HuH-7.5 (cell line): ENCODE results near the gene NAB1.
A peak's percentile ranks its signal among the peaks of the same experiment; 100 is the strongest.
"Not testable (repeated sequence)": the region's sequence is repeated elsewhere in the genome, so short reads cannot be mapped to it uniquely, and the experiment has no call there.

Experiments used
- DNase-seq: peaks from one replicate; pipeline ENCODE4 v3.0.0; 2011; ENCODE audit warnings: low spot score

NAB1 gene

GRCh38 chr2:190674966-190675650 is 26.2 kb downstream of the NAB1 start:
- no peak for DNase-seq

- no peak for DNase-seq
These were observed 28.4 kb downstream of the NAB1 start for GRCh38 chr2:190677255-190677654.

DNA sequence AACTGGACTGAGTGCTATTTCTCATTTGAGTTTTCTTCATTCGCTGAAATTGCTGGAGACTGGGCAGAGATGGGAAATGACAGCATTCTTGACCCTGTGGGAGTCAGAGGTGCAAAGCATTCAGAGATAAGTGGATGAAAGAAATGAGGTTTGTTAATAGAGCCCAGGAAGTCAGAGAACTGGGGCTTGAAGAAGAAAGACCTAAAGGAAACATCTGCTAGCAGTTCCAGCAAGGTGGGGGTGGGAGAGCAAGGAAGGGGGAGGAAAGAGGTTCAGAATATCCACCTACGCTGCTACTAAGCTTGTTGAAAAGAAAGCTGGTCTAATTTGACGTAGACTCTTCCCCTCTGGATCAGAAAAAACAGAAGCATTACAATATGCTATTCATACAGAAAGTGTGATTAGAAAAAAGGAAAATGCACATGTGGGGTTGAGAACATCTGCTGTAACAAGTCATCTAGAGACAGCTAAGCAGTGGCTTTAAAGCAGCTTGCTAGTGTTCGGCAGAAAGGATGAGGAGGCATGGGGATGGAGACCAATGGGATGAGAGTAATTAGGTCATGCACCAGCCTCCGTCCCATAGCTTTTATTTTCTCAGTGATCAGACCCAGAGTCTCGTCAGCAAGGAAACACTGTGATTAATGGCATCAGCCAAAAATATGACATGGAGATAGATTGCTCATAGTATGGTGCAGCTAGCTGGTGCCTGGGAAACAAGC is 29.7 kb downstream of the NAB1 start:
- no peak for DNase-seq

GRCh38 chr2:190679391-190679790 is 30.5 kb downstream of the NAB1 start:
- no peak for DNase-seq

- DNase-seq = peak; percentile 24
These were observed 31.1 kb downstream of the NAB1 start for GRCh38 chr2:190679813-190680591.

GRCh38 chr2:190682168-190682567 is 33.3 kb downstream of the NAB1 start:
- no peak for DNase-seq

- DNase-seq = no peak
These were observed 34.9 kb downstream of the NAB1 start for GRCh38 chr2:190683802-190684201.

- no peak for DNase-seq
These were observed 36.0 kb downstream of the NAB1 start for GRCh38 chr2:190684931-190685330.

DNA sequence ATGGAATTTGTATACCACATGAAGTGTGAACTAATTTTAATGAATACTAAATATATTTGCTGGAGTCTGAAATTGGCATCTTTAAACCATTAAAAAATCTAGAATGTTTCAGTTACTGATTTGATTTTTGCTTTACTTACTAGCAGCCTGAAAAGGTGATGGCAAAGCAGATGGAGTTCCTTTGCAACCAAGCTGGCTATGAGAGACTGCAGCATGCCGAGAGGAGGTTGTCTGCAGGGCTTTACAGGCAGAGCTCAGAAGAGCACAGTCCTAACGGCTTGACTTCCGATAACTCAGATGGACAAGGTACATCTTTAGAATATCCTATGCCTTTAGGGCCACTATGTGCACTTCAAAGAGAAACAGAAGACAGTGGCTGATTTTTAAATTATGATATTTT is 36.5 kb downstream of the NAB1 start:
- no peak for DNase-seq

DNA sequence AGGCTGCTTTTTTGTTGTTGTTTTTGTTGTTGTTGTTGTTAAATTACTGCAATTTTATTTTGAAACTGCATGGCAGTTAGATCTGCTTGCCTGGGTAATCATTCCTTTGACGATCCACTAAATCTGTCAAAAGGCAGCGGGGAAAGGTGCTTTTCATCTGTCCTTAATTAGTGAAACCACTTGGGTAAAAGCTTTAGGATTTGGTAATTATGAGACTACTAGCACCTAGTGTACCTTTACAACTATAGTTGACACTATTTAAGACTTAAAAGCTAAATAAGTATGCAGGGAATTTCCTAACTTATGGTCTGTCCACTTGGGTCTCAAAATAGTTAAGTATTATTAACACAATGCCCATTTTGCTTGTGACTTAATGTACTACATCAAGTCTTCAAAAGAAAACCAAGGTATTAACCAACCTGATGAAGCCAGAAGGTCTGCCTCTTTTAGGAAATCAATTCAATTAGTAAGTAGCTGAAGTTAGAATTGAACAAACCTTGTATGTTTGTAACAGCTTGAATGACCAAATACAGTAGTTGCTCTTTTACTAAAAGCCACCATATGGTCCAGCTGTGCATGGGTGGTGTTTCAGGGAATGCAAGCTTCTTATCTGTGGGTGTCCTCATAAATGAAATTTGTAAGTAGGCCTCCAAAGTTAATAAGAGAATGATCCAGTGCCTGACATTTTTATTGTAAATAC is 44.8 kb downstream of the NAB1 start:
- no peak for DNase-seq

GRCh38 chr2:190694479-190694878 is 45.6 kb downstream of the NAB1 start:
- DNase-seq = no peak

DNA sequence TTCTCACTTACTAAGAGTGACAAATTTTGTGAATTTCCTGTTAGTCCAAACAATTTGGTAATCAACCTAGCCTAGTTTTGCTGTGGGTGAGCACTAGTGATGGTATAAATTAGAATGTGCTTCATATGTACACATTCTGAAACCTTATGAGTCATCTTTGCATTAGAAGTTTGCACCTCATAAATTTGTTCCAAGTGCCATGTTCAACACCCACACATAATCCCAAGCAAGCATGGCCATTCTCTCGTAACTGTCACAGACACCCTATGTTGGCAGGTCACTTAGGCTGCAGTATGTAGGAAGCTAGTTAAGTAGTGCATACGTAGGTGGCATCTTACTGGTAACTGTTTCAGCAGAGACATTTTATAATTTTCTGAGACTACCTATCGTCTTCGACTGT is 46.9 kb downstream of the NAB1 start:
- no peak for DNase-seq

GRCh38 chr2:190696792-190697398 is 48.0 kb downstream of the NAB1 start:
- peak; percentile 23 for DNase-seq

DNA sequence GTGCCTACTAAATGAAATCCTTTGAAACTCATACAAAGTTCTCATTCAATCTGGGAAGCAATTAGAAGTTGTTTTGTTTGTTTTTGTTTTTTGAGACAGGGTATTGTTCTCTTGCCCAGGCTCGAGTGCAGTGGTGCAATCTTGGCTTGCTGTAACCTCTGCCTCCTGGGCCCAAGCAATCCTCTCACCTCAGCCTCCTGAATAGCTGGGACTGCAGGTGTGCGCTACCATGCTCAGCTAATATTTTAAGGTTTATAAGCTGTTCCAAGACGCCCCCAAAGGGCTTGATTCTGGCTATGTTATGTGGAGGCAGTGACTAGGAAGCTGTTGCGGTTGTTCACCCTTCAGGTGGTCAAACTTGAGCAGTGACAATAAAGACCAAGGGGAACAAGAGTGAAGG is 48.5 kb downstream of the NAB1 start:
- no peak for DNase-seq

- DNase-seq = no peak
These were observed 50.0 kb downstream of the NAB1 start for GRCh38 chr2:190698895-190699294.

- no peak for DNase-seq
These were observed 52.7 kb downstream of the NAB1 start for GRCh38 chr2:190701586-190701985.

- no peak for DNase-seq
These were observed 56.4 kb downstream of the NAB1 start for GRCh38 chr2:190705280-190705679.

- DNase-seq = no peak
These were observed 58.8 kb downstream of the NAB1 start for GRCh38 chr2:190707726-190708125.

- DNase-seq = not testable (repeated sequence)
These were observed 59.8 kb downstream of the NAB1 start for GRCh38 chr2:190708650-190709049.

DNA sequence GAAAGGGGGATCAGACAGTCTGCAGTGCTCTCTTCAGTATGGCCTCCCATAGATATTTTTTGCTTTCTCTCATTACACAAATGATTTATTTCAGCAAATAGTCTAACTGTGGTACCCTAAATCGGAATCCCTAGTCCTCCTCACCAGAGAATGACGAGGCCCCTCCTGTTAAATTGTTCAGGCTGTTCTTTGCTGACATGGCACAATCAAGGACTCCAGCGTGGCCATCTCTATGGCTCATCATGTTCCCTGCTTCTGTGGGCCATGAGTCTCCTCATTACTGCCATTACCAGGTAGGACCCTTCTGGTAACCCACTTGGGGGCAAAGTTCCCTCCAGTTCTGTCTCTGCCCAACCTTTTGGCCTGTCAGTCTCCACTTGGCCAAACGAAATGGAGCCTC is 62.2 kb downstream of the NAB1 start:
- DNase-seq = no peak

DNA sequence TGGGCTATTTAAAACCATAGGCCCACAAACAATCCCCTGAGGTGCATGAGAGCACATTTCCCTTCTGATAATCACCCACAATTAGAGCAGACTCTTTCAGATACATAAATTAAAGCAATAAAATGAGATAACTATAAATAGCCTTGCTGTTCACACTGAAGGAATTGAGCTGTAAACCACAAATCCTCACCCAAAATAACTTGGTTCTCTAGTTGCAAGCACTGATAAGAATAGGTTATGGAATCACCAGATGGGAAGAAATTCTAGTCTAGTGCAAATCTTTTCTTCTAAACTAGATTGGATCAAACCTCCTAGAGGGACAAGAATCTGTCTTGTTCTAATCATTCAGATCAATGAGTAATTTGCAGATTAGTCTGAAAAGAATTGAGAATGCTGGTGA is 64.6 kb downstream of the NAB1 start:
- DNase-seq = no peak

- no peak for DNase-seq
These were observed 66.1 kb downstream of the NAB1 start for GRCh38 chr2:190714958-190715357.
